H9 (cell line): ENCODE results near the gene SBK3. TPM values are rescaled to one million over a fixed set of nuclear protein-coding genes. Genes with fewer than 3 reads are reported as not detected.

ENCODE experiments used
- DNase-seq: peaks from one replicate; pipeline ENCODE4 v3.0.0-alpha.2; 2017
- H2AFZ ChIP-seq: one replicate; pipeline ENCODE4 v1.6.1; 2013; ENCODE audit warnings: mild to moderate bottlenecking, low read length, control low read depth, moderate library complexity
- H2AK5ac ChIP-seq: 2 replicates; pipeline ENCODE4 v1.6.1; 2013; ENCODE audit warnings: low read length, control low read depth, mixed read lengths; ENCODE audit not compliant: insufficient read length
- H2BK120ac ChIP-seq: one replicate; pipeline ENCODE4 v1.6.1; 2013; ENCODE audit warnings: low read depth, mild to moderate bottlenecking, low read length, control low read depth, inconsistent platforms; ENCODE audit not compliant: poor library complexity, severe bottlenecking
- H2BK12ac ChIP-seq: 2 replicates; pipeline ENCODE4 v1.6.1; 2013; ENCODE audit warnings: low read length, control low read depth, mixed read lengths, low read depth; ENCODE audit not compliant: insufficient read length
- H2BK15ac ChIP-seq: 2 replicates; pipeline ENCODE4 v1.6.1; 2013; ENCODE audit warnings: low read depth, low read length, control low read depth
- H2BK20ac ChIP-seq: one replicate; pipeline ENCODE4 v1.6.1; 2013; ENCODE audit warnings: low read depth, mild to moderate bottlenecking, low read length, control low read depth, inconsistent platforms; ENCODE audit not compliant: poor library complexity, severe bottlenecking
- H2BK5ac ChIP-seq: 2 replicates; pipeline ENCODE4 v1.6.1; 2013; ENCODE audit warnings: low read length, control low read depth, mixed read lengths; ENCODE audit not compliant: insufficient read length
- H3K14ac ChIP-seq: 2 replicates; pipeline ENCODE4 v1.6.1; 2013; ENCODE audit warnings: low read length, control low read depth; ENCODE audit not compliant: insufficient read depth
- H3K18ac ChIP-seq: 2 replicates; pipeline ENCODE4 v1.6.1; 2013; ENCODE audit warnings: low read depth, mild to moderate bottlenecking, mixed read lengths, low read length, control low read depth; ENCODE audit not compliant: insufficient read length
- H3K23ac ChIP-seq: 2 replicates; pipeline ENCODE4 v1.6.1; 2013; ENCODE audit warnings: low read length, control low read depth, mixed read lengths, low read depth; ENCODE audit not compliant: insufficient read length
- H3K23me2 ChIP-seq: 2 replicates; pipeline ENCODE4 v1.6.1; 2013; ENCODE audit warnings: low read depth, mild to moderate bottlenecking, mixed read lengths, low read length, control low read depth; ENCODE audit not compliant: insufficient read length, poor library complexity, severe bottlenecking
- H3K27ac ChIP-seq: 2 replicates; pipeline ENCODE4 v1.5.1; 2013; ENCODE audit warnings: low read length, control low read depth, mixed read lengths, low read depth; ENCODE audit not compliant: insufficient read length
- H3K27me3 ChIP-seq: 2 replicates; pipeline ENCODE4 v1.6.1; 2013; ENCODE audit warnings: low read length, control low read depth, inconsistent platforms; ENCODE audit not compliant: insufficient read depth
- H3K4ac ChIP-seq: 2 replicates; pipeline ENCODE4 v1.6.1; 2013; ENCODE audit warnings: low read depth, mild to moderate bottlenecking, control low read depth, inconsistent platforms, low read length, moderate library complexity
- H3K4me1 ChIP-seq: 2 replicates; pipeline ENCODE4 v1.6.1; 2013; ENCODE audit warnings: low read length, control low read depth, inconsistent platforms; ENCODE audit not compliant: insufficient read depth
- H3K4me2 ChIP-seq: 2 replicates; pipeline ENCODE4 v1.6.1; 2013; ENCODE audit warnings: low read length, control low read depth, mixed read lengths; ENCODE audit not compliant: insufficient read length, insufficient read depth
- H3K56ac ChIP-seq: 2 replicates; pipeline ENCODE4 v1.6.1; 2013; ENCODE audit warnings: low read depth, mild to moderate bottlenecking, mixed read lengths, low read length, control low read depth; ENCODE audit not compliant: insufficient read length
- H3K79me1 ChIP-seq: 2 replicates; pipeline ENCODE4 v1.6.1; 2013; ENCODE audit warnings: low read depth, mild to moderate bottlenecking, moderate library complexity, low read length, control low read depth, inconsistent platforms; ENCODE audit not compliant: insufficient read depth, poor library complexity, severe bottlenecking
- H3K79me2 ChIP-seq: 2 replicates; pipeline ENCODE4 v1.6.1; 2013; ENCODE audit warnings: low read length, control low read depth, inconsistent platforms; ENCODE audit not compliant: insufficient read depth
- H3K9ac ChIP-seq: 2 replicates; pipeline ENCODE4 v1.6.1; 2013; ENCODE audit warnings: low read length, control low read depth, mixed read lengths; ENCODE audit not compliant: insufficient read length; ENCODE audit errors: extremely low read depth
- H3K9me3 ChIP-seq: one replicate; pipeline ENCODE4 v1.6.1; 2013; ENCODE audit warnings: low read depth, low read length, inconsistent platforms; ENCODE audit not compliant: control insufficient read depth
- H3T11ph ChIP-seq: one replicate; pipeline ENCODE4 v1.6.1; 2013; ENCODE audit warnings: mild to moderate bottlenecking, low read length, control low read depth, inconsistent platforms
- H4K20me1 ChIP-seq: one replicate; pipeline ENCODE4 v1.6.1; 2013; ENCODE audit not compliant: control insufficient read depth, insufficient read length, insufficient read depth
- H4K5ac ChIP-seq: 2 replicates; pipeline ENCODE4 v1.6.1; 2013; ENCODE audit warnings: low read depth, mild to moderate bottlenecking, mixed read lengths, low read length, control low read depth; ENCODE audit not compliant: insufficient read length
- H4K8ac ChIP-seq: replicated peaks from 2 replicates; pipeline ENCODE4 v1.6.1; 2013; ENCODE audit warnings: low read length, control low read depth, mixed read lengths, low read depth; ENCODE audit not compliant: insufficient read length
- H4K91ac ChIP-seq: 2 replicates; pipeline ENCODE4 v1.6.1; 2013; ENCODE audit warnings: low read depth, mild to moderate bottlenecking, moderate library complexity, mixed read lengths, low read length, control low read depth; ENCODE audit not compliant: insufficient read length
- H3K27ac Mint-ChIP-seq, 3 experiments: 2 replicates in 2 of 3; 3 replicates in 1 of 3; pipeline ENCODE4 v1.8.0; 2020 to 2021; ENCODE audit warnings: mixed read lengths in 3 of 3, mild to moderate bottlenecking in 1 of 3, moderate library complexity in 1 of 3
- H3K27me3 Mint-ChIP-seq: 2 replicates; pipeline ENCODE4 v1.8.0; 2021; ENCODE audit warnings: low read depth, mild to moderate bottlenecking, moderate library complexity, mixed read lengths
- H3K36me3 Mint-ChIP-seq, 3 experiments: 2 replicates in 2 of 3; 3 replicates in 1 of 3; pipeline ENCODE4 v1.8.0; 2020 to 2021; ENCODE audit warnings: low read depth in 3 of 3, mixed read lengths in 3 of 3; ENCODE audit not compliant: insufficient read depth in 1 of 3
- H3K4me1 Mint-ChIP-seq, 2 experiments: 2 replicates each; pipeline ENCODE4 v1.8.0; 2020; ENCODE audit warnings: mixed read lengths in 2 of 2
- H3K4me3 Mint-ChIP-seq, 2 experiments: 2 replicates in 1 of 2; 3 replicates in 1 of 2; pipeline ENCODE4 v1.8.0; 2020 to 2021; ENCODE audit warnings: mild to moderate bottlenecking in 2 of 2, mixed read lengths in 2 of 2, moderate library complexity in 1 of 2
- H3K9me3 Mint-ChIP-seq, 2 experiments: 2 replicates in 1 of 2; 3 replicates in 1 of 2; pipeline ENCODE4 v1.8.0; 2020; ENCODE audit warnings: mild to moderate bottlenecking in 2 of 2, mixed read lengths in 2 of 2, moderate library complexity in 1 of 2
- WGBS: extraction: QIAGEN DNeasy Blood & Tissue Kit; methylation state at CpG from one replicate; pipeline ENCODE4 v1.1.7; 2013; ENCODE audit warnings: missing lambda C conversion rate, low lambda C conversion rate, mixed read lengths; ENCODE audit not compliant: insufficient read length; ENCODE audit errors: extremely low coverage; 5-methylcytosine and 5-hydroxymethylcytosine counted together
- total RNA-seq: library from RNA; stranded (reverse); gene quantifications from 2 replicates; pipeline ENCODE4 v1.2.1, GENCODE V29; 2021
- TF ChIP-seq, protein P1 (sequence below): fragments of 200-600 bp; sonication (generic); conservative IDR thresholded peaks from 3 replicates; pipeline ENCODE4 v1.8.0; 2021; ENCODE audit warnings: antibody characterized with exemption, mild to moderate bottlenecking

The SBK3 gene
- total RNA-seq, 1 experiment from 2014 or later, result 0.70 TPM

DNA sequence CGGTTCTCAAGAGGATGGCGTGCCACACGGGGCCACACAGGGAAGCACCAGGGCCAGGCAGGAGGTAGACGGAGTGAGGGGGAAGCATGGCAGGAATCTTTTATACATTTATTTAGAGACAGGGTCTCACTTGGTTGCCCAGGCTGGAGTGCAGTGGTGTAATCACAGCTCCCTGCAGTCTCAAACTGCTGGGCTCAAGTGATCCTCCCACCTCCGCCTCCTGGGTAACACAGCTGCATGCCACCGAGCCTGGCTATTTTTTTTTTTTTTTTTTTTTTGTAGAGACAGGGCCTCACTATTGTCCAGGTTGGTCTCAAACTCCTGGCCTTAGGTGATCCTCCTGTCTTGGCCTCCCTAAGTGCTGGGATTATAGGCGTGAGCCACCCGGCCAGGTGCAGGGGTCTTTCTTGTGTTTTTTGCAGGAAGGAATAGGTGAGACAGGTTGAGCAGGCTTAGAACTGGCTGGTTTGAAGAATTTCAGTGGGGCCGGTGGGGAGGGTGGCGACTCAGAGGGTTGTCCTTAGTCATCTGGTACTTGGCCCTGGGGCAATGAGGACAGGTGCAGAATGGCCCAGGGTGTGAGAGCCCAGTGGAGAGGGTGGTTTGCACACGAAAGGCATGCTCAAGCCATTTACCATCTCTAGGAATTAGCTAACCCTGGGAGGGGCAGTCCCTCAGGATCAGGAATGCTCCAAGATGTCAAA lies 49.5 kb downstream of the SBK3 start:
- Mint-ChIP-seq H3K9me3 (no peaks in the 10 kb centered on the region), H3K27me3 (peaks cover 30% of the 10 kb centered on the region), H3K4me3 (peak overlapping the region in 1 of 2 experiments; percentile 18; a peak in 1 of 5 replicates), H3K27ac (peak overlapping the region in 1 of 3 experiments; percentile 68; a peak in 3 of 7 replicates), H3K36me3 (no peaks in the 10 kb centered on the region; a peak in 1 of 7 replicates), H3K4me1 (peaks cover 21 to 27% of the 10 kb centered on the region in 2 experiments)
- Histone ChIP-seq H3K79me1 (no peaks in the 10 kb centered on the region), H3K56ac (no peak overlapping the region), H4K91ac (no peak overlapping the region), H3K4me1 (no peaks in the 10 kb centered on the region), H4K20me1 (no peaks in the 10 kb centered on the region), H4K5ac (no peak overlapping the region), H3K27me3 (no peaks in the 10 kb centered on the region), H2AK5ac (no peak overlapping the region), H3K4ac (no peak overlapping the region), H2BK120ac (no peak overlapping the region), H3K23ac (no peak overlapping the region), H3K79me2 (no peaks in the 10 kb centered on the region), H2BK12ac (no peak overlapping the region), H3K9me3 (no peaks in the 10 kb centered on the region), H4K8ac (no peak overlapping the region), H3K18ac (no peak overlapping the region), H3K23me2 (no peaks in the 10 kb centered on the region), H3K4me2 (no peak overlapping the region), H3K14ac (no peak overlapping the region), H3K27ac (no peak overlapping the region), H2AFZ (no peak overlapping the region), H2BK5ac (no peak overlapping the region), H3K9ac (no peak overlapping the region), H3T11ph (no peak overlapping the region), H2BK15ac (no peak overlapping the region), H2BK20ac (no peak overlapping the region)
- DNase-seq, result peak; percentile 85
- TF ChIP-seq, protein P1, sequence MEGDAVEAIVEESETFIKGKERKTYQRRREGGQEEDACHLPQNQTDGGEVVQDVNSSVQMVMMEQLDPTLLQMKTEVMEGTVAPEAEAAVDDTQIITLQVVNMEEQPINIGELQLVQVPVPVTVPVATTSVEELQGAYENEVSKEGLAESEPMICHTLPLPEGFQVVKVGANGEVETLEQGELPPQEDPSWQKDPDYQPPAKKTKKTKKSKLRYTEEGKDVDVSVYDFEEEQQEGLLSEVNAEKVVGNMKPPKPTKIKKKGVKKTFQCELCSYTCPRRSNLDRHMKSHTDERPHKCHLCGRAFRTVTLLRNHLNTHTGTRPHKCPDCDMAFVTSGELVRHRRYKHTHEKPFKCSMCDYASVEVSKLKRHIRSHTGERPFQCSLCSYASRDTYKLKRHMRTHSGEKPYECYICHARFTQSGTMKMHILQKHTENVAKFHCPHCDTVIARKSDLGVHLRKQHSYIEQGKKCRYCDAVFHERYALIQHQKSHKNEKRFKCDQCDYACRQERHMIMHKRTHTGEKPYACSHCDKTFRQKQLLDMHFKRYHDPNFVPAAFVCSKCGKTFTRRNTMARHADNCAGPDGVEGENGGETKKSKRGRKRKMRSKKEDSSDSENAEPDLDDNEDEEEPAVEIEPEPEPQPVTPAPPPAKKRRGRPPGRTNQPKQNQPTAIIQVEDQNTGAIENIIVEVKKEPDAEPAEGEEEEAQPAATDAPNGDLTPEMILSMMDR, result no peak
- WGBS, result no CpG with 5 or more reads among the region's 11 CpGs
